MM.1S (cell line): Measurements from ENCODE around the gene OTUD3.

Experiments used
- DNase-seq: peaks from one replicate; pipeline ENCODE4 v3.0.0-alpha.2; 2015
- H2AFZ ChIP-seq: fragments of 300-600 bp; sonication (generic); 2 replicates; pipeline ENCODE4 v1.6.0; 2016; ENCODE audit warnings: antibody characterized with exemption, low read length
- H3F3A ChIP-seq: fragments of 300-600 bp; sonication (generic); 2 replicates; pipeline ENCODE4 v1.6.1; 2016; ENCODE audit warnings: mild to moderate bottlenecking, antibody characterized with exemption, low read length, moderate library complexity, mixed read lengths; ENCODE audit not compliant: insufficient read depth
- H3K27ac ChIP-seq: fragments of 300-600 bp; sonication (generic); 2 replicates; pipeline ENCODE4 v1.5.1; 2016; ENCODE audit warnings: mild to moderate bottlenecking, low read length
- H3K27me3 ChIP-seq: fragments of 300-600 bp; sonication (generic); replicated peaks from 2 replicates; pipeline ENCODE4 v1.6.0; 2016; ENCODE audit warnings: low read length; ENCODE audit not compliant: insufficient read depth
- H3K36me3 ChIP-seq: fragments of 300-600 bp; sonication (generic); replicated peaks from 2 replicates; pipeline ENCODE4 v1.6.1; 2016; ENCODE audit warnings: mild to moderate bottlenecking, low read length, mixed read lengths; ENCODE audit not compliant: insufficient read depth
- H3K4me1 ChIP-seq: fragments of 300-600 bp; sonication (generic); 2 replicates; pipeline ENCODE4 v1.6.1; 2016; ENCODE audit warnings: low read length, mixed read lengths
- H3K4me2 ChIP-seq: fragments of 300-600 bp; sonication (generic); 2 replicates; pipeline ENCODE4 v1.6.0; 2016; ENCODE audit warnings: low read depth, low read length
- H3K4me3 ChIP-seq: fragments of 300-600 bp; sonication (generic); 2 replicates; pipeline ENCODE4 v1.5.1; 2016; ENCODE audit warnings: low read length, mixed read lengths
- H3K79me2 ChIP-seq: fragments of 300-600 bp; sonication (generic); 2 replicates; pipeline ENCODE4 v1.6.1; 2016; ENCODE audit warnings: mixed run types, low read length, mixed read lengths
- H3K9ac ChIP-seq: fragments of 300-600 bp; sonication (generic); 2 replicates; pipeline ENCODE4 v1.6.1; 2016; ENCODE audit warnings: low read length, mixed read lengths
- H3K9me2 ChIP-seq: fragments of 300-600 bp; sonication (generic); replicated peaks from 2 replicates; pipeline ENCODE4 v1.6.1; 2016; ENCODE audit warnings: mild to moderate bottlenecking, low read length, mixed read lengths; ENCODE audit not compliant: insufficient read depth
- H3K9me3 ChIP-seq: fragments of 300-600 bp; sonication (generic); replicated peaks from 2 replicates; pipeline ENCODE4 v1.6.1; 2016; ENCODE audit warnings: mild to moderate bottlenecking, low read length, mixed read lengths; ENCODE audit not compliant: insufficient read depth
- H4K20me1 ChIP-seq: fragments of 300-600 bp; sonication (generic); 2 replicates; pipeline ENCODE4 v1.6.1; 2016; ENCODE audit warnings: mild to moderate bottlenecking, low read length, moderate library complexity, mixed read lengths; ENCODE audit not compliant: insufficient read depth
- CTCF ChIP-seq: fragments of 300-600 bp; sonication (generic); IDR thresholded peaks from 2 replicates; pipeline ENCODE4 v1.5.1; 2016; ENCODE audit warnings: antibody characterized with exemption, low read length, mixed read lengths
- EZH2 ChIP-seq: fragments of 300-600 bp; sonication (generic); optimal IDR thresholded peaks from 2 replicates; pipeline ENCODE3; 2017; ENCODE audit warnings: low read depth, mild to moderate bottlenecking, antibody characterized with exemption, low read length, mixed read lengths
- EZH2phosphoT487 ChIP-seq: fragments of 300-600 bp; sonication (generic); IDR thresholded peaks from 2 replicates; pipeline ENCODE4 v1.6.1; 2018; ENCODE audit warnings: antibody characterized with exemption, low read length

OTUD3 gene

DNA sequence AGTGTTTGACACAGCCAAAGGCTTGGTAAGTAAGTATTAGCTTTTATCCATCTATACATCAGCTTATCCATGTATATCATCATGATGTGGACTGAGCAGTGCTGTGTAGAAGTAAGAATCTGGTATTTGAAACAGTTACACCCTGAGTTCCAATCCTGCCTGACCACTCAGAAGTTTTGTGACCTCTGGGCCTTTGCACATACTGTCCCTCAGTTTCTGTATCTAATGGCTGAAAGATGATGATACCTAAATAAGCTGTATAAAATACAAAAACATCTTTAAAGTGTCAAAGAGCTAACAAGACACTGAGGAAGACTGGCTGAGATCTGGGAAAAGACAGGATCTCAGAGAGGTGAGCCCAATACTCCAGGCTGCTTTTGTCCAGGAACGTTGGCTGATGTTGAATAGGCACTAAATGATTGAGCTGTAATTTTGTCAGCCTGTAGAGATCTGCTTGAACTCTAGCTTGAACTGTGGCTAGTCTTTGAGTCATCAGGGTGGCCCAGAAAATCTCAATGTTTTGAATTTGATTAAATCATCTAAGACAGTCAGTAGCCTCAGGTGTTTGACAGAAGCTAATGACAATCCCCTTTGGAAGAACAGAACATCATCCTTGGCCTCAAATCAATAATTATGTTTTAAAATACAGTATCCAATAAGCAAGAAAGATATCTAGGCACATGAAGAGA is 20.2 kb upstream of the OTUD3 start:
- Histone ChIP-seq H4K20me1 (no peaks in the 10 kb centered on the region), H3K9ac (no peak overlapping the region), H3F3A (no peaks in the 10 kb centered on the region), H3K79me2 (no peaks in the 10 kb centered on the region), H3K4me1 (no peaks in the 10 kb centered on the region), H2AFZ (no peak overlapping the region), H3K36me3 (no peaks in the 10 kb centered on the region), H3K4me3 (no peak overlapping the region), H3K27me3 (no peaks in the 10 kb centered on the region), H3K9me3 (no peaks in the 10 kb centered on the region), H3K27ac (no peak overlapping the region), H3K4me2 (no peak overlapping the region), H3K9me2 (no peaks in the 10 kb centered on the region)
- TF ChIP-seq EZH2phosphoT487 (no peak), CTCF (no peak), EZH2 (no peak)
- no peak for DNase-seq

DNA sequence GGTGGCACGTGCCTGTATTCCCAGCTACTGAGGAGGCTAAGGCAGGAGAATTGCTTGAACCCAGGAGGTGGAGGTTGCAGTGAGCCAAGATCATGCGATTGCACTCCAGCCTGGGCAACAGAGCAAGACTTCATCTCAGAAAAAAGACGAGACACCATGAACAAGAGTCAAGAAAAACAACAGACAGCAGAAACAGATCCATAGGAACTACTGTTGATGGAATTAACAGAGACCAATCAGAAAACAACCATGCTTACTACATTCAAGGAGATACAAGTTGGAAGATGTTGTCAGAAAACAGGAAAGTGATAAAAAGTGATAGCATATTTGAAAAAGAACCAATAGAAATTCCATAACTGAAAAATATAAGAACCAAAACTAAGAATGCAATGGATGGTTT is 19.3 kb upstream of the OTUD3 start:
- Histone ChIP-seq H3K4me3 (no peak overlapping the region), H3F3A (no peaks in the 10 kb centered on the region), H3K4me1 (no peaks in the 10 kb centered on the region), H3K9me2 (no peaks in the 10 kb centered on the region), H4K20me1 (no peaks in the 10 kb centered on the region), H3K9ac (no peak overlapping the region), H3K27ac (no peak overlapping the region), H3K4me2 (no peak overlapping the region), H3K27me3 (no peaks in the 10 kb centered on the region), H3K36me3 (no peaks in the 10 kb centered on the region), H3K9me3 (no peaks in the 10 kb centered on the region), H3K79me2 (no peaks in the 10 kb centered on the region), H2AFZ (no peak overlapping the region)
- DNase-seq = no peak
- no peak for TF ChIP-seq EZH2phosphoT487
- no peak for TF ChIP-seq CTCF
- no peak for TF ChIP-seq EZH2

DNA sequence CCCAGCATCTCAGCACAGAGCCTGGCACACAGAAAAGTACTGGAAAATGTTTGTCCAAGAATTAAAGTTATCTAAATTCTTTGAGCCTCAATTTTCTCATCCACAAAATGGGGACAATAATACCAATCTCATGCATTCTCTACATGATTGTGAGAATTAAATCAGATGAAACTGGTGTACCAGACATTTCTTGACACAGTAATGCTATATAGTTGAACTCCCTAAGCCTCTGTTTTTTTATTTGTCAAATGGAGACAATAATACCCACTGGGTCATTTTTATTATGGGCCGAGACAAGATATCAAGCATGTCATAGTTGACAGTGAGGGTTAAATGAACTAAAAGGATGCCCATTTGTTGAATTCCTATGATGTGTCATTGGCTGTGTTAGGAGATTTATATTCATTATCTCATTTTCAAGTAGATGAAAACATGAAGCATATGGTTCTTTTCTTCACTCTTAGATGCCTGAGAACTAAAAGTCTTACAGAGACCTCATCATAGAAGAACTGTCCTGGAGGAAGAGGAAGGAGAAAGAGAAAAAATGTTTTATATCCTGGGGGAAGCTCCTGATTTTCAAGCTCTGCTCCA is 17.5 kb upstream of the OTUD3 start:
- Histone ChIP-seq H3K4me1 (no peaks in the 10 kb centered on the region), H3K36me3 (no peaks in the 10 kb centered on the region), H3K9ac (no peak overlapping the region), H3K27ac (no peak overlapping the region), H3K4me2 (no peak overlapping the region), H3K79me2 (no peaks in the 10 kb centered on the region), H3K4me3 (no peak overlapping the region), H3K27me3 (no peaks in the 10 kb centered on the region), H3K9me3 (no peaks in the 10 kb centered on the region), H3F3A (no peaks in the 10 kb centered on the region), H2AFZ (no peak overlapping the region), H3K9me2 (no peaks in the 10 kb centered on the region), H4K20me1 (no peaks in the 10 kb centered on the region)
- no peak for DNase-seq
- no peak for TF ChIP-seq EZH2
- TF ChIP-seq EZH2phosphoT487 = no peak
- TF ChIP-seq CTCF = no peak
